ENCODE data around the gene NGDN.

NGDN gene

GRCh38 chr14:23478109-23478759 lies 8.7 kb downstream of the NGDN start:
- peak; percentile 67 to 71 for DNase-seq

- DNase-seq, result no peak
Observed at GRCh38 chr14:23481362-23481970, 12.0 kb downstream of the NGDN start.

GRCh38 chr14:23481979-23482822 lies 12.7 kb downstream of the NGDN start:
- DNase-seq, result no peak

GRCh38 chr14:23482823-23483148 lies 13.3 kb downstream of the NGDN start:
- no peak for DNase-seq

- peak in 1 of 2 donors; percentile 3 for DNase-seq
Observed at GRCh38 chr14:23483236-23483854, 13.8 kb downstream of the NGDN start.

GRCh38 chr14:23485326-23485725 lies 15.8 kb downstream of the NGDN start:
- no peak for DNase-seq

- DNase-seq, result no peak
Observed at GRCh38 chr14:23486036-23486435, 16.5 kb downstream of the NGDN start.

- no peak for DNase-seq
Observed at GRCh38 chr14:23487216-23487615, 17.7 kb downstream of the NGDN start.

GRCh38 chr14:23492618-23493272 lies 23.2 kb downstream of the NGDN start:
- no peak for DNase-seq

GRCh38 chr14:23494223-23494622 lies 24.7 kb downstream of the NGDN start:
- no peak for DNase-seq

GRCh38 chr14:23512156-23512555 lies 42.7 kb downstream of the NGDN start:
- DNase-seq, result peak in 1 of 2 donors; percentile 10

- no peak for DNase-seq
Observed at GRCh38 chr14:23513005-23513817, 43.7 kb downstream of the NGDN start.

GRCh38 chr14:23513818-23514643 lies 44.5 kb downstream of the NGDN start:
- DNase-seq, result no peak

GRCh38 chr14:23514644-23514957 lies 45.1 kb downstream of the NGDN start:
- DNase-seq, result no peak

GRCh38 chr14:23517650-23518326 lies 48.3 kb downstream of the NGDN start:
- no peak for DNase-seq

GRCh38 chr14:23518709-23519108 lies 49.2 kb downstream of the NGDN start:
- DNase-seq, result no peak

- no peak for DNase-seq
Observed at GRCh38 chr14:23520899-23521533, 51.5 kb downstream of the NGDN start.

- no peak for DNase-seq
Observed at GRCh38 chr14:23521785-23522640, 52.5 kb downstream of the NGDN start.

GRCh38 chr14:23522643-23523198 lies 53.2 kb downstream of the NGDN start:
- no peak for DNase-seq
